Ramos (cell line): Measurements from ENCODE around the gene RASGRF1.

ENCODE experiments used
- in situ Hi-C: fragments of 300-500 bp; cut with MboI; formaldehyde crosslinking; loops from one replicate; pipeline ENCODE4 v1.14.3; 2022; ENCODE audit warnings: low sequenced_read_pairs; ENCODE audit not compliant: unreplicated experiment

RASGRF1 gene

GRCh38 chr15:78921940-78922339, 168.6 kb downstream of the RASGRF1 start:
- in situ Hi-C loops = no loop called here

- in situ Hi-C loops = no loop called here
Observed at GRCh38 chr15:78921517-78921916, 169.1 kb downstream of the RASGRF1 start.

DNA sequence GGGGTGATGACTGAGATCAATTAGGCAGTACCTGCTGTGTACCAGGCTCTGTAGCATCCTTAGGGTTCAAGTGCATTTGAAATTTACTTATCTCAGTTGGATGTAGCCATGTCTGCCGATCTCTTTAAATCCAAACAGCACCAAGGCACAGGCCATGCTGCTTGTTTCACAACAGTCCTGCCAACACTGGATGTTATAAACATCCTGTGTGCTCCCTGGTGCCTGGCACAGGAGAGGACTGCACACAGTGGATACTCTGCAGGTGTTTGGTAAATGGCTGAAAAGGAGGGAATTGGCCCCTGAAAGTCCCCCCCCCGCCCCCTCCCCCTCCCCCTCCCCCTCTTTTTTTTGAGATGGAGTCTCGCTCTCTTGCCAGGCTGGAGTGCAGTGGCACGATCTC, 172.7 kb downstream of the RASGRF1 start:
- in situ Hi-C loops = no loop called here

- in situ Hi-C loops = no loop called here
Observed at GRCh38 chr15:78916088-78916487, 174.5 kb downstream of the RASGRF1 start.

- in situ Hi-C loops = no loop called here
Observed at GRCh38 chr15:78915341-78916087, 175.1 kb downstream of the RASGRF1 start.

GRCh38 chr15:78914027-78914764, 176.4 kb downstream of the RASGRF1 start:
- in situ Hi-C loops = no loop called here

DNA sequence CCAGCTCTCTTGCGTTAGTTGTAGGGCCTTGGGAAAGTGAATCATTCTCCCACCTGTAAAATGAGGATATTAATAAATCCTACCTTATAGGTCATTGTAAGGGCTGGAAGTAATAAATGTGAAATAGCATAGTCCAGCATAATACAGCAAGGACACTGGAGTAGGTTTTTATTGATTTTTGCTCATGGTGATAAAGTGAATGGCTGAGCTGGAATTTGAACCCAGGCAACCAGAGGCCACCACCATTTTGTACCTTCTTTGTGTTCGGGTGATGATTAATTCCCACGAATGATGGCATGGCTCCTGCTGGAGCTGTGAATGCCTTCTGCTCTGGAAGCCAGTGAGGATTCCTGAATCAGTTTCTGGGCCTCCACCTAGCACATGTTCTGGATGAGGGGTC, 177.6 kb downstream of the RASGRF1 start:
- in situ Hi-C loops = no loop called here

GRCh38 chr15:78912316-78912715, 178.3 kb downstream of the RASGRF1 start:
- in situ Hi-C loops = no loop called here

- in situ Hi-C loops = no loop called here
Observed at GRCh38 chr15:78910271-78910670, 180.3 kb downstream of the RASGRF1 start.
